OCI-LY1 (cell line): Measurements from ENCODE around the gene LHX2.

Experiments
- CTCF ChIP-seq: fragments of 200-600 bp; sonication (generic), shearing (Covaris generic); IDR thresholded peaks from 2 replicates; pipeline ENCODE4 v1.5.1; 2017; ENCODE audit warnings: mild to moderate bottlenecking, antibody characterized with exemption, low read length, moderate library complexity, mixed read lengths
- EZH2 ChIP-seq: fragments of 200-600 bp; sonication (generic), shearing (Covaris generic); IDR thresholded peaks from 2 replicates; pipeline ENCODE4 v1.8.0; 2017; ENCODE audit warnings: borderline replicate concordance, mixed run types, mild to moderate bottlenecking, antibody characterized with exemption, low read length, moderate library complexity, mixed read lengths

- TF ChIP-seq CTCF (no peak), EZH2 (no peak)
Measured at GRCh38 chr9:123997665-123998277, 13.8 kb upstream of the LHX2 start.
